HEK293 (cell line): ENCODE measurements around the gene MTURN.
A peak's percentile ranks its signal among the peaks of the same experiment; 100 is the strongest.

Source experiments
- CTCF ChIA-PET: fragments of 350-600 bp; formaldehyde crosslinking; extraction: SDS; loops from one replicate; lab custom pipeline; 2021; ENCODE audit warnings: antibody characterized with exemption; lab: Yijun Ruan, JAX
- POLR2A ChIA-PET: fragments of 300-600 bp; formaldehyde crosslinking; extraction: SDS; loops from one replicate; lab custom pipeline; 2020; ENCODE audit warnings: antibody characterized with exemption, inconsistent platforms; lab: Yijun Ruan, JAX
- H3K27ac ChIP-seq: fragments of 200-500 bp; sonication (Bioruptor generic); 2 replicates; pipeline ENCODE4 v1.5.1; 2014; ENCODE audit warnings: low read depth, low read length, control low read depth, inconsistent platforms; ENCODE audit errors: extremely low read depth
- H3K36me3 ChIP-seq, 2 experiments: fragments of 200-500 bp in 1 of 2; sonication (Bioruptor generic) in 1 of 2; 1 replicate in 1 of 2; 2 replicates in 1 of 2; pipeline ENCODE4 v1.5.1; 2014 to 2017; ENCODE audit warnings: inconsistent platforms in 2 of 2, low read length in 2 of 2; ENCODE audit not compliant: control insufficient read depth in 2 of 2, insufficient read depth in 1 of 2
- H3K4me1 ChIP-seq: fragments of 200-500 bp; sonication (Bioruptor generic); 2 replicates; pipeline ENCODE4 v1.5.1; 2014; ENCODE audit warnings: mild to moderate bottlenecking, low read length, inconsistent platforms; ENCODE audit not compliant: control insufficient read depth, insufficient read depth
- H3K4me3 ChIP-seq: 2 replicates; pipeline ENCODE4 v1.5.1; 2011; ENCODE audit warnings: low read depth, mild to moderate bottlenecking, control low read depth, low read length, moderate library complexity
- H3K9me3 ChIP-seq: fragments of 200-500 bp; sonication (Bioruptor generic); 2 replicates; pipeline ENCODE4 v1.5.1; 2014; ENCODE audit warnings: low read depth, low read length, inconsistent platforms; ENCODE audit not compliant: control insufficient read depth, insufficient read depth
- KLF16 ChIP-seq: fragments of 450-650 bp; formaldehyde crosslinking; IDR thresholded peaks from 2 replicates; pipeline ENCODE4 v1.5.1; 2017; ENCODE audit warnings: missing biosample characterization, missing genetic modification characterization
- MZF1 ChIP-seq: fragments of 450-650 bp; formaldehyde crosslinking; IDR thresholded peaks from 2 replicates; pipeline ENCODE4 v1.5.1; 2017; ENCODE audit warnings: missing biosample characterization, missing genetic modification characterization, borderline replicate concordance
- RBAK ChIP-seq: fragments of 450-650 bp; formaldehyde crosslinking; IDR thresholded peaks from 2 replicates; pipeline ENCODE4 v1.5.1; 2016; ENCODE audit warnings: missing biosample characterization, missing genetic modification characterization
- SP7 ChIP-seq: fragments of 450-650 bp; formaldehyde crosslinking; IDR thresholded peaks from 2 replicates; pipeline ENCODE4 v1.5.1; 2016; ENCODE audit warnings: missing biosample characterization, missing genetic modification characterization
- ZBTB17 ChIP-seq: fragments of 450-650 bp; formaldehyde crosslinking; IDR thresholded peaks from 2 replicates; pipeline ENCODE4 v1.5.1; 2016; ENCODE audit warnings: missing biosample characterization, missing genetic modification characterization
- ZBTB20 ChIP-seq: fragments of 450-650 bp; formaldehyde crosslinking; IDR thresholded peaks from 2 replicates; pipeline ENCODE4 v1.5.1; 2016; ENCODE audit warnings: missing biosample characterization, missing genetic modification characterization
- ZBTB21 ChIP-seq: fragments of 450-650 bp; formaldehyde crosslinking; IDR thresholded peaks from 2 replicates; pipeline ENCODE4 v1.5.1; 2017; ENCODE audit warnings: missing biosample characterization, missing genetic modification characterization
- ZNF175 ChIP-seq: fragments of 450-650 bp; formaldehyde crosslinking; IDR thresholded peaks from 2 replicates; pipeline ENCODE4 v1.5.1; 2016; ENCODE audit warnings: missing biosample characterization, missing genetic modification characterization
- ZNF184 ChIP-seq: fragments of 450-650 bp; IDR thresholded peaks from 2 replicates; pipeline ENCODE4 v1.5.1; 2018; ENCODE audit warnings: missing biosample characterization, mild to moderate bottlenecking, missing genetic modification characterization
- ZNF248 ChIP-seq: fragments of 450-650 bp; formaldehyde crosslinking; IDR thresholded peaks from 2 replicates; pipeline ENCODE4 v1.5.1; 2017; ENCODE audit warnings: missing biosample characterization, missing genetic modification characterization
- ZNF266 ChIP-seq: fragments of 450-650 bp; formaldehyde crosslinking; IDR thresholded peaks from 2 replicates; pipeline ENCODE4 v1.5.1; 2016; ENCODE audit warnings: missing biosample characterization, missing genetic modification characterization, low read depth
- ZNF274 ChIP-seq, 2 experiments: fragments of 200-500 bp in 1 of 2; fragments of 450-650 bp in 1 of 2; sonication (Bioruptor generic) in 1 of 2; formaldehyde crosslinking in 1 of 2; IDR thresholded peaks; 2 replicates each; pipeline versions ENCODE4 v1.5.1 to v1.6.1; 2014 to 2016; ENCODE audit warnings: borderline replicate concordance in 1 of 2, inconsistent platforms in 1 of 2, low read length in 1 of 2, missing biosample characterization in 1 of 2, missing genetic modification characterization in 1 of 2
- ZNF341 ChIP-seq: fragments of 450-650 bp; formaldehyde crosslinking; IDR thresholded peaks from 2 replicates; pipeline ENCODE4; 2016; ENCODE audit warnings: low read depth, missing biosample characterization, missing genetic modification characterization
- ZNF37A ChIP-seq: fragments of 450-650 bp; IDR thresholded peaks from 2 replicates; pipeline ENCODE4 v1.5.1; 2018; ENCODE audit warnings: missing biosample characterization, missing genetic modification characterization
- ZNF426 ChIP-seq: fragments of 450-650 bp; formaldehyde crosslinking; IDR thresholded peaks from 2 replicates; pipeline ENCODE4 v1.5.1; 2017; ENCODE audit warnings: missing biosample characterization, missing genetic modification characterization, mild to moderate bottlenecking, inconsistent platforms, moderate library complexity
- ZNF521 ChIP-seq: fragments of 450-650 bp; formaldehyde crosslinking; IDR thresholded peaks from 2 replicates; pipeline ENCODE4 v1.5.1; 2017; ENCODE audit warnings: missing biosample characterization, mild to moderate bottlenecking, missing genetic modification characterization
- ZNF560 ChIP-seq: fragments of 450-650 bp; formaldehyde crosslinking; IDR thresholded peaks from 2 replicates; pipeline ENCODE4 v1.5.1; 2017; ENCODE audit warnings: missing biosample characterization, missing genetic modification characterization, borderline replicate concordance
- ZNF585B ChIP-seq: fragments of 450-650 bp; formaldehyde crosslinking; IDR thresholded peaks from 2 replicates; pipeline ENCODE4 v1.5.1; 2016; ENCODE audit warnings: missing biosample characterization, missing genetic modification characterization
- ZNF629 ChIP-seq: fragments of 450-650 bp; formaldehyde crosslinking; IDR thresholded peaks from 2 replicates; pipeline ENCODE4 v1.5.1; 2017; ENCODE audit warnings: missing biosample characterization, missing genetic modification characterization
- ZNF660 ChIP-seq: fragments of 450-650 bp; IDR thresholded peaks from 2 replicates; pipeline ENCODE4 v1.5.1; 2018; ENCODE audit warnings: missing biosample characterization, mild to moderate bottlenecking, missing genetic modification characterization
- ZNF664 ChIP-seq: fragments of 450-650 bp; formaldehyde crosslinking; IDR thresholded peaks from 2 replicates; pipeline ENCODE4 v1.5.1; 2016; ENCODE audit warnings: missing biosample characterization, missing genetic modification characterization
- TF ChIP-seq, protein P1 (sequence below): fragments of 450-650 bp; formaldehyde crosslinking; IDR thresholded peaks from 2 replicates; pipeline ENCODE4 v1.5.1; 2017; ENCODE audit warnings: missing biosample characterization, missing genetic modification characterization
- TF ChIP-seq, protein P2 (sequence below): fragments of 450-650 bp; formaldehyde crosslinking; IDR thresholded peaks from 2 replicates; pipeline ENCODE4 v1.5.1; 2016; ENCODE audit warnings: missing biosample characterization, missing genetic modification characterization
- TF ChIP-seq, protein P3 (sequence below): fragments of 450-650 bp; formaldehyde crosslinking; IDR thresholded peaks from 2 replicates; pipeline ENCODE4 v1.5.1; 2016; ENCODE audit warnings: missing biosample characterization, missing genetic modification characterization, borderline replicate concordance
- TF ChIP-seq, protein P4 (sequence below): fragments of 450-650 bp; formaldehyde crosslinking; IDR thresholded peaks from 2 replicates; pipeline ENCODE4 v1.5.1; 2016; ENCODE audit warnings: missing biosample characterization, missing genetic modification characterization, low read depth

MTURN gene

DNA sequence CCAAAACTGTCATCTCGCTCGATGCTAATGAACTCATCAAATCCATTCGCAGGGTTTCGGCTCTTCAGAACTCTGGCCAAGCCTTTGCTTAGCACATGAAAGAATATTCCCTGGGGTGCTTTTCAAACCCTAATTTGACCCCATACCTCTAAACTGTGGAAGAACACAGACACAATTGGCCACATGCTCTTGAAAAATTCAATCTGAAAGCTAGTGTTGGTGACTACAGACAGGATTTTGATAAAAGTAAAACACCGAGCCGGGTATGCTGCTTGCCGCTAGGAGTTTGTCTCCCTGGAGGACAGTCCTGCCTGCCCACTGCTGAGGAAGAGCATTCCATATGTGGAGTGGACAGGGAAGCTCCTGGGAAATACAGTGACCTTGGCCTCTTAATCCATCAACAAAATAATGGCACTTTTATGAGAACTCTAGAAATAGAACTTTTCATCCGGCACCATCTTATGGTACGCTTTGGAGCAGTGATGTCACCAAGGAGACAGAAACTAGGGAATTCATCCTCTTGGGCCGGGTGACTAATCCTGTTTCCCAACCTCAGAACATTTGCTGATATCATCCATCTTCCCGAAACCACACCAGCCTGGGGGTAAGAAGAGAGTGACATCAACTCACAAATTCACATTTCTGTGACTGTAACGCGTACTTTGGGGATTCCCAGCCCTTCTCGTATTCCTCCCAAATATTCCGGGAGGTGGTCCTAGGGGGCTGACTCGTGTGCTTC, 34.2 kb downstream of the MTURN start:
- Histone ChIP-seq H3K36me3 (no peaks in the 10 kb centered on the region), H3K9me3 (no peaks in the 10 kb centered on the region), H3K27ac (no peak overlapping the region), H3K4me1 (peaks cover 10% of the 10 kb centered on the region), H3K4me3 (no peak overlapping the region)
- ChIA-PET CTCF (interaction anchor here (0.6 to 1.6 kb wide), 5 partner anchors 9 to 562 kb away, joined by 3 to 4 read pairs (median 3); no protein-coding TSS in a partner anchor), POLR2A (no interaction called here)
- TF ChIP-seq MZF1 (tag by site-specific recombination): no peak
- TF ChIP-seq ZNF248 (tag by site-specific recombination): no peak
- no peak for TF ChIP-seq ZNF560 (tag by site-specific recombination)
- 0 out of 2 replicates have a peak, but pooled peaks have one; percentile 25 for TF ChIP-seq ZNF184 (tag by site-specific recombination)
- TF ChIP-seq, protein P1, sequence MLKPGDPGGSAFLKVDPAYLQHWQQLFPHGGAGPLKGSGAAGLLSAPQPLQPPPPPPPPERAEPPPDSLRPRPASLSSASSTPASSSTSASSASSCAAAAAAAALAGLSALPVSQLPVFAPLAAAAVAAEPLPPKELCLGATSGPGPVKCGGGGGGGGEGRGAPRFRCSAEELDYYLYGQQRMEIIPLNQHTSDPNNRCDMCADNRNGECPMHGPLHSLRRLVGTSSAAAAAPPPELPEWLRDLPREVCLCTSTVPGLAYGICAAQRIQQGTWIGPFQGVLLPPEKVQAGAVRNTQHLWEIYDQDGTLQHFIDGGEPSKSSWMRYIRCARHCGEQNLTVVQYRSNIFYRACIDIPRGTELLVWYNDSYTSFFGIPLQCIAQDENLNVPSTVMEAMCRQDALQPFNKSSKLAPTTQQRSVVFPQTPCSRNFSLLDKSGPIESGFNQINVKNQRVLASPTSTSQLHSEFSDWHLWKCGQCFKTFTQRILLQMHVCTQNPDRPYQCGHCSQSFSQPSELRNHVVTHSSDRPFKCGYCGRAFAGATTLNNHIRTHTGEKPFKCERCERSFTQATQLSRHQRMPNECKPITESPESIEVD: no peak
- no peak for TF ChIP-seq ZNF585B (tag by site-specific recombination)
- TF ChIP-seq, protein P2, sequence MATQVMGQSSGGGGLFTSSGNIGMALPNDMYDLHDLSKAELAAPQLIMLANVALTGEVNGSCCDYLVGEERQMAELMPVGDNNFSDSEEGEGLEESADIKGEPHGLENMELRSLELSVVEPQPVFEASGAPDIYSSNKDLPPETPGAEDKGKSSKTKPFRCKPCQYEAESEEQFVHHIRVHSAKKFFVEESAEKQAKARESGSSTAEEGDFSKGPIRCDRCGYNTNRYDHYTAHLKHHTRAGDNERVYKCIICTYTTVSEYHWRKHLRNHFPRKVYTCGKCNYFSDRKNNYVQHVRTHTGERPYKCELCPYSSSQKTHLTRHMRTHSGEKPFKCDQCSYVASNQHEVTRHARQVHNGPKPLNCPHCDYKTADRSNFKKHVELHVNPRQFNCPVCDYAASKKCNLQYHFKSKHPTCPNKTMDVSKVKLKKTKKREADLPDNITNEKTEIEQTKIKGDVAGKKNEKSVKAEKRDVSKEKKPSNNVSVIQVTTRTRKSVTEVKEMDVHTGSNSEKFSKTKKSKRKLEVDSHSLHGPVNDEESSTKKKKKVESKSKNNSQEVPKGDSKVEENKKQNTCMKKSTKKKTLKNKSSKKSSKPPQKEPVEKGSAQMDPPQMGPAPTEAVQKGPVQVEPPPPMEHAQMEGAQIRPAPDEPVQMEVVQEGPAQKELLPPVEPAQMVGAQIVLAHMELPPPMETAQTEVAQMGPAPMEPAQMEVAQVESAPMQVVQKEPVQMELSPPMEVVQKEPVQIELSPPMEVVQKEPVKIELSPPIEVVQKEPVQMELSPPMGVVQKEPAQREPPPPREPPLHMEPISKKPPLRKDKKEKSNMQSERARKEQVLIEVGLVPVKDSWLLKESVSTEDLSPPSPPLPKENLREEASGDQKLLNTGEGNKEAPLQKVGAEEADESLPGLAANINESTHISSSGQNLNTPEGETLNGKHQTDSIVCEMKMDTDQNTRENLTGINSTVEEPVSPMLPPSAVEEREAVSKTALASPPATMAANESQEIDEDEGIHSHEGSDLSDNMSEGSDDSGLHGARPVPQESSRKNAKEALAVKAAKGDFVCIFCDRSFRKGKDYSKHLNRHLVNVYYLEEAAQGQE (tag by site-specific recombination): no peak
- TF ChIP-seq, protein P3, sequence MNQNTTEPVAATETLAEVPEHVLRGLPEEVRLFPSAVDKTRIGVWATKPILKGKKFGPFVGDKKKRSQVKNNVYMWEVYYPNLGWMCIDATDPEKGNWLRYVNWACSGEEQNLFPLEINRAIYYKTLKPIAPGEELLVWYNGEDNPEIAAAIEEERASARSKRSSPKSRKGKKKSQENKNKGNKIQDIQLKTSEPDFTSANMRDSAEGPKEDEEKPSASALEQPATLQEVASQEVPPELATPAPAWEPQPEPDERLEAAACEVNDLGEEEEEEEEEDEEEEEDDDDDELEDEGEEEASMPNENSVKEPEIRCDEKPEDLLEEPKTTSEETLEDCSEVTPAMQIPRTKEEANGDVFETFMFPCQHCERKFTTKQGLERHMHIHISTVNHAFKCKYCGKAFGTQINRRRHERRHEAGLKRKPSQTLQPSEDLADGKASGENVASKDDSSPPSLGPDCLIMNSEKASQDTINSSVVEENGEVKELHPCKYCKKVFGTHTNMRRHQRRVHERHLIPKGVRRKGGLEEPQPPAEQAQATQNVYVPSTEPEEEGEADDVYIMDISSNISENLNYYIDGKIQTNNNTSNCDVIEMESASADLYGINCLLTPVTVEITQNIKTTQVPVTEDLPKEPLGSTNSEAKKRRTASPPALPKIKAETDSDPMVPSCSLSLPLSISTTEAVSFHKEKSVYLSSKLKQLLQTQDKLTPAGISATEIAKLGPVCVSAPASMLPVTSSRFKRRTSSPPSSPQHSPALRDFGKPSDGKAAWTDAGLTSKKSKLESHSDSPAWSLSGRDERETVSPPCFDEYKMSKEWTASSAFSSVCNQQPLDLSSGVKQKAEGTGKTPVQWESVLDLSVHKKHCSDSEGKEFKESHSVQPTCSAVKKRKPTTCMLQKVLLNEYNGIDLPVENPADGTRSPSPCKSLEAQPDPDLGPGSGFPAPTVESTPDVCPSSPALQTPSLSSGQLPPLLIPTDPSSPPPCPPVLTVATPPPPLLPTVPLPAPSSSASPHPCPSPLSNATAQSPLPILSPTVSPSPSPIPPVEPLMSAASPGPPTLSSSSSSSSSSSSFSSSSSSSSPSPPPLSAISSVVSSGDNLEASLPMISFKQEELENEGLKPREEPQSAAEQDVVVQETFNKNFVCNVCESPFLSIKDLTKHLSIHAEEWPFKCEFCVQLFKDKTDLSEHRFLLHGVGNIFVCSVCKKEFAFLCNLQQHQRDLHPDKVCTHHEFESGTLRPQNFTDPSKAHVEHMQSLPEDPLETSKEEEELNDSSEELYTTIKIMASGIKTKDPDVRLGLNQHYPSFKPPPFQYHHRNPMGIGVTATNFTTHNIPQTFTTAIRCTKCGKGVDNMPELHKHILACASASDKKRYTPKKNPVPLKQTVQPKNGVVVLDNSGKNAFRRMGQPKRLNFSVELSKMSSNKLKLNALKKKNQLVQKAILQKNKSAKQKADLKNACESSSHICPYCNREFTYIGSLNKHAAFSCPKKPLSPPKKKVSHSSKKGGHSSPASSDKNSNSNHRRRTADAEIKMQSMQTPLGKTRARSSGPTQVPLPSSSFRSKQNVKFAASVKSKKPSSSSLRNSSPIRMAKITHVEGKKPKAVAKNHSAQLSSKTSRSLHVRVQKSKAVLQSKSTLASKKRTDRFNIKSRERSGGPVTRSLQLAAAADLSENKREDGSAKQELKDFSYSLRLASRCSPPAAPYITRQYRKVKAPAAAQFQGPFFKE (tag by site-specific recombination): no peak
- TF ChIP-seq ZNF37A (tag by site-specific recombination): no peak
- TF ChIP-seq ZNF266: no peak
- peak; percentile 68; the same call in 1 of the 2 replicates for TF ChIP-seq ZBTB21 (tag by site-specific recombination)
- no peak for TF ChIP-seq ZNF341 (tag by site-specific recombination)
- no peak for TF ChIP-seq ZBTB17 (tag by site-specific recombination)
- no peak for TF ChIP-seq ZNF664
- TF ChIP-seq ZNF521 (tag by site-specific recombination): no peak
- TF ChIP-seq KLF16 (tag by site-specific recombination): no peak
- TF ChIP-seq, protein P4, sequence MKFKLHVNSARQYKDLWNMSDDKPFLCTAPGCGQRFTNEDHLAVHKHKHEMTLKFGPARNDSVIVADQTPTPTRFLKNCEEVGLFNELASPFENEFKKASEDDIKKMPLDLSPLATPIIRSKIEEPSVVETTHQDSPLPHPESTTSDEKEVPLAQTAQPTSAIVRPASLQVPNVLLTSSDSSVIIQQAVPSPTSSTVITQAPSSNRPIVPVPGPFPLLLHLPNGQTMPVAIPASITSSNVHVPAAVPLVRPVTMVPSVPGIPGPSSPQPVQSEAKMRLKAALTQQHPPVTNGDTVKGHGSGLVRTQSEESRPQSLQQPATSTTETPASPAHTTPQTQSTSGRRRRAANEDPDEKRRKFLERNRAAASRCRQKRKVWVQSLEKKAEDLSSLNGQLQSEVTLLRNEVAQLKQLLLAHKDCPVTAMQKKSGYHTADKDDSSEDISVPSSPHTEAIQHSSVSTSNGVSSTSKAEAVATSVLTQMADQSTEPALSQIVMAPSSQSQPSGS (tag by site-specific recombination): peak; percentile 45; the same call in 1 of the 2 replicates
- TF ChIP-seq ZNF175 (tag by site-specific recombination): no peak
- peak; percentile 59; the same call in 1 of the 2 replicates for TF ChIP-seq ZNF660
- no peak for TF ChIP-seq RBAK
- no peak for TF ChIP-seq ZNF426 (tag by site-specific recombination)
- no peak for TF ChIP-seq ZNF274 (IDR thresholded peaks at IDR 0.05; ENCODE audit: low read length)
- no peak for TF ChIP-seq ZNF274 (tag by site-specific recombination; IDR thresholded peaks at IDR 0.05; ENCODE audit: borderline replicate concordance)
- TF ChIP-seq SP7 (tag by site-specific recombination): peak; percentile 24; the same call in 1 of the 2 replicates
- 0 out of 2 replicates have a peak, but pooled peaks have one; percentile 14 for TF ChIP-seq ZBTB20 (tag by site-specific recombination)
- peak; percentile 76 for TF ChIP-seq ZNF629
